Stimulated activated naive B cell treated with anti-CD40 and anti-IgM and Interleukin-4, amounts not matched to agents 10 μg/mL and 1 μg/mL and 100 μg/mL, for 72 hours (primary cell): ENCODE data around the gene IDH3A.
A peak's percentile ranks its signal among the peaks of the same experiment; 100 is the strongest.

Source experiments
- ATAC-seq, 2 donors: fragments of 150-1000 bp; cut with Tn5 transposase; replicated peaks; 2 replicates each; pipeline ENCODE4 v1.10.0; 2021; ENCODE audit warnings: moderate library complexity in 1 of 2
- DNase-seq: peaks from one replicate; pipeline ENCODE4 v3.0.0; 2021
- H3K27ac Mint-ChIP-seq: one replicate; pipeline ENCODE4 v1.8.0; 2022; ENCODE audit warnings: mild to moderate bottlenecking, mixed read lengths
- H3K27me3 Mint-ChIP-seq, 2 donors: one replicate each; pipeline ENCODE4 v1.8.0; 2022; ENCODE audit warnings: mixed read lengths in 2 of 2
- H3K36me3 Mint-ChIP-seq, 2 donors: one replicate each; pipeline ENCODE4 v1.8.0; 2022; ENCODE audit warnings: mixed read lengths in 2 of 2, mild to moderate bottlenecking in 1 of 2
- H3K4me1 Mint-ChIP-seq, 2 donors: one replicate each; pipeline ENCODE4 v1.8.0; 2022; ENCODE audit warnings: mixed read lengths in 2 of 2, mild to moderate bottlenecking in 1 of 2
- H3K4me3 Mint-ChIP-seq, 2 donors: one replicate each; pipeline ENCODE4 v1.8.0; 2022; ENCODE audit warnings: mild to moderate bottlenecking in 2 of 2, mixed read lengths in 2 of 2, moderate library complexity in 1 of 2
- H3K9me3 Mint-ChIP-seq, 2 donors: one replicate each; pipeline ENCODE4 v1.8.0; 2022; ENCODE audit warnings: mixed read lengths in 2 of 2, mild to moderate bottlenecking in 1 of 2

IDH3A gene

DNA sequence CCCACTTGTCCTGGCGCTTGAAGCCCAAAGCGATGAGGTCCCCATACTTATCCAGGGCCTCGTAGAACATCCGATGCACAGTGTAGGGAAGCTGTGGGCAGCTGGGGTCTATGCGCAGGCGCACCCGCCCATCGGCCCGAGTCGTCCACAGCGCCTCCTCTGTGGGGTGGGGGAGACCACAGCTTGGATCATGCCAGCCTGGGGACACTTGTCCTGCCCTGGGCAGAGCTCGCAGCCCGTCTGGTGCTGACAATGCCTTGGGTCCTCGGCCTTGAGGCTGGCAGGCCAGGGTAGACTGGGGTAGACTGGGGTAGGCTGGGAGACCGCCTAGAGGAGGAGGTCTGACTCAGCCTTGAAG, 45.4 kb downstream of the IDH3A start:
- peaks cover 2 to 4% of the 10 kb centered on the region in 2 donors for H3K9me3 Mint-ChIP-seq
- no peak overlapping the region for H3K27ac Mint-ChIP-seq
- H3K4me3 Mint-ChIP-seq, result no peak overlapping the region
- peaks cover 0 to 4% of the 10 kb centered on the region in 2 donors for H3K27me3 Mint-ChIP-seq
- peaks cover 2 to 7% of the 10 kb centered on the region in 2 donors for H3K4me1 Mint-ChIP-seq
- no peaks in the 10 kb centered on the region for H3K36me3 Mint-ChIP-seq
- ATAC-seq (no peak), DNase-seq (no peak)

GRCh38 chr15:78195735-78196201, 46.6 kb downstream of the IDH3A start:
- H3K9me3 Mint-ChIP-seq, result peaks cover 0 to under 1% of the 10 kb centered on the region in 2 donors
- H3K4me1 Mint-ChIP-seq, result peaks cover 2 to 7% of the 10 kb centered on the region in 2 donors
- peaks cover 0 to 4% of the 10 kb centered on the region in 2 donors for H3K27me3 Mint-ChIP-seq
- no peak overlapping the region for H3K27ac Mint-ChIP-seq
- DNase-seq (peak; percentile 29), ATAC-seq (peak; percentile 91 to 96)
- H3K36me3 Mint-ChIP-seq, result no peaks in the 10 kb centered on the region
- H3K4me3 Mint-ChIP-seq, result no peak overlapping the region

- no peak overlapping the region for H3K4me3 Mint-ChIP-seq
These were observed 48.5 kb downstream of the IDH3A start for GRCh38 chr15:78197632-78198031.

GRCh38 chr15:78200276-78200930, 51.2 kb downstream of the IDH3A start:
- Mint-ChIP-seq H3K4me3 (no peak overlapping the region), H3K27me3 (no peaks in the 10 kb centered on the region), H3K9me3 (no peaks in the 10 kb centered on the region), H3K27ac (no peak overlapping the region), H3K4me1 (peaks cover 2 to 4% of the 10 kb centered on the region in 2 donors), H3K36me3 (no peaks in the 10 kb centered on the region)
- ATAC-seq (no peak), DNase-seq (no peak)

More at GRCh38 chr15:78197632-78198031, 48.5 kb downstream of the IDH3A start:
- no peak overlapping the region for H3K27ac Mint-ChIP-seq
- H3K27me3 Mint-ChIP-seq, result peaks cover 0 to 4% of the 10 kb centered on the region in 2 donors
- no peaks in the 10 kb centered on the region for H3K36me3 Mint-ChIP-seq
- ATAC-seq (no peak), DNase-seq (no peak)
- H3K4me1 Mint-ChIP-seq, result peaks cover 2 to 7% of the 10 kb centered on the region in 2 donors
- H3K9me3 Mint-ChIP-seq, result no peaks in the 10 kb centered on the region

GRCh38 chr15:78201281-78202190, 52.4 kb downstream of the IDH3A start:
- no peaks in the 10 kb centered on the region for H3K36me3 Mint-ChIP-seq
- no peak for ATAC-seq
- no peaks in the 10 kb centered on the region for H3K9me3 Mint-ChIP-seq
- DNase-seq, result no peak
- H3K4me3 Mint-ChIP-seq, result no peak overlapping the region
- no peaks in the 10 kb centered on the region for H3K27me3 Mint-ChIP-seq
- H3K27ac Mint-ChIP-seq, result no peak overlapping the region
- no peaks in the 10 kb centered on the region for H3K4me1 Mint-ChIP-seq

DNA sequence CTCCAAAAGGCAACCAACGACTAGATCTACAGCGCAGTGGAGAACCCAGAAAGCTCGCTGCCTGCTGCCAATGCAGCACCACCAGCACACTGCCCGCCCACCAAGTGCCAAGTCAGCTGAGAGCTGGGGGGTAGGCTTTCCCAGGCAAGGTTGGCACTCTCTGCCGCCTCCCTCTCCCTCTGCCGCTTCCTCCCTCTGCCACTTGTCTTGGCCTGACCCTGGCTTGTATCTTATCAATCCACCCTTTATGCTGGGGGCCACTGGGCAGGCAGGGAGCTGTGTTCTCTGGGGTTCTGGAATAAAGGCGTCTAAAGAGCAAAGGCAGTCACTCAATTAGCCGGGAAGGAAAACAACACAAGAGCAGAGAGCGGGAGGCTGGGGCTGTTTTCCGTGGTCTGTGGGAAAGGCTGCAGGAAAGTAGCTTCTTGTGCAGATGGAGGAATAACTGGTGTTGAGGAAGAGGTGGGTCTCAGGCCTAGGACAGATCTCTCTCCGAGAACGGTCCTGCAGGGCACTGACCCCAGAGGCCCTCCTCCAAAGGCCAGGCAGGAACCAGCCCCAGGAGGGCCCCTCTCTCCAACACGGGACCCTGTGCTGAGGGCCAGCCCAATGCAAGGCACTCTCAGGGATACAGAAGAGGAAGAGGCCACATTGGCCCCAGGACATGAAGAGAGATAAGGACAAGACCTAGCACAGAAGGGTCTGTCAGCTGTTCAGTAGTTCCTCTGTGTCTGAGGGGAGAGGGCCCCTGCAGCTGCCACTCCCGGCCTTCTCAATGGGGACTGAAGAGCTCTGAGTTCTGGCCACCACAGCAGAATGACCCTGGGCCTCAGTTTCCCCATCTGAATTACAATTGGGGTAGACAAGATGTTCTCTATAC, 54.4 kb downstream of the IDH3A start:
- Mint-ChIP-seq H3K27ac (peak overlapping the region; percentile 31), H3K4me3 (no peak overlapping the region), H3K4me1 (no peaks in the 10 kb centered on the region), H3K9me3 (no peaks in the 10 kb centered on the region), H3K36me3 (no peaks in the 10 kb centered on the region), H3K27me3 (no peaks in the 10 kb centered on the region)
- DNase-seq, result no peak
- ATAC-seq, result no peak

DNA sequence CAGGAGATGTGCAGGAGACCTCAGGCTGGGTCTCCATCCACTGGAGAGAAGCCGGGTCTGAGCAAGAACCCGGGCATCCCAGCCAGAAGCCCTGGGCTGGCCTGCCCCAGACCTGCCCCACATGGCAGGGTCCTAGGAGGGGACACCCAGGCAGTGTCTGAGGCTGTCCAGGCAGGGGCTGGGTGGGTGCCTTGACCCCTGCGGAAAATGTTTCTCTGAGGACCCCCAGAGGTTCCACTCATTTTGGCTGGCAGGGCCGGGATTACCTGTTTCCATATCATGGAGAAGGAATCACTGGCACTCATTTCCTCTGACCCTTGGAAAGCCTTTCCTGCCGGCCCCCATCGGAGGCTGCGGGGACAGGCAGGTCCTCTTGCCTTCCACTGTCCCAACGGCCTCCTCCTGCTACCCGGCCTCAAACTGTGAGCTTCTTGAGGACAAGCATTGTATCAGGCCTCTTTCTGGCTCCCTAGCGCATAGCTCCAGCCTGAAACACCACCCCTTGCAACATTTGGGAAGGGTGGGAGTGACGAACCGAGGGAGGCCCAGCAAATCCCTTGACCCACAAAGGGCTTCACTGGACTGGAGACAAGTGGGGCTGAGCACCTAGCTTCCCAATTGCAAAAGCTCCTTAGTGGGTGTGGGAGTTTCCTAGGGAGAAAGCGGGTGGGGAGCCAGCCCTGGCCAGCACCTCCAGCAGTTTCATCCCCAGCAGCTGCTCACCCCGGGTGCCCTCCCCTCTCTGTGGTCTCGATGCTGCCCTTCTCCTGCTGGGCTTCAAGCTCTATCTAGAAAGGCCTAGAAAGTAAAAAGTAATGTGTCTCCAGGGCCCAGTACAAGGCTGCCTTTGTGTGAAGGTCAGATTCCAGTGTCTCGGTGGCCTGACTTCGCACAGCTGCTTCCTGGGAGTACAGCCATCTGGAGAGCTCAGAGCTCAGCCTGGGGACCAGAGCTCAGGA, 55.5 kb downstream of the IDH3A start:
- ATAC-seq (no peak), DNase-seq (no peak)
- no peaks in the 10 kb centered on the region for H3K9me3 Mint-ChIP-seq
- H3K4me3 Mint-ChIP-seq, result no peak overlapping the region
- no peaks in the 10 kb centered on the region for H3K4me1 Mint-ChIP-seq
- H3K27ac Mint-ChIP-seq, result no peak overlapping the region
- no peaks in the 10 kb centered on the region for H3K36me3 Mint-ChIP-seq
- no peaks in the 10 kb centered on the region for H3K27me3 Mint-ChIP-seq

DNA sequence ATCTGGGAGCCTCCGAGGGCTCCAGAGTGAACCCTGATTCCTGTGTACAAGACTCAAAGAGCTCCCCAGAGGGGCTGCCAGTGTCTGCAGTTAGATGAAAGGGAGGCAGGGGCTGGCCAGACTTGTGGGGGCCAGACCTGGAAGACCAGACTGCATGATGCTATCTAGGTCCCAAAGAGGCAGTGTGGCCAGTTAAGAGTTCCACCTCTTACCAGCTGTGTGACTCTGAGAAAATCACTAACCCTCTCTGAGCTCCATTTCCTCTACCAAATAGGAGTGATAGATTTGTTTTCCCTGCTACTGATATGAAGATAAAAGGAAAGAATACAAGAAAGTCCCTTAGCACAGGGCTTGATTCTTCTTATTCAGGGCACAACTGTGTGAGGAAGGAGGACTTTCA, 56.2 kb downstream of the IDH3A start:
- no peak overlapping the region for H3K27ac Mint-ChIP-seq
- no peaks in the 10 kb centered on the region for H3K9me3 Mint-ChIP-seq
- no peak for ATAC-seq
- no peaks in the 10 kb centered on the region for H3K27me3 Mint-ChIP-seq
- DNase-seq, result no peak
- no peaks in the 10 kb centered on the region for H3K36me3 Mint-ChIP-seq
- no peak overlapping the region for H3K4me3 Mint-ChIP-seq
- H3K4me1 Mint-ChIP-seq, result no peaks in the 10 kb centered on the region

DNA sequence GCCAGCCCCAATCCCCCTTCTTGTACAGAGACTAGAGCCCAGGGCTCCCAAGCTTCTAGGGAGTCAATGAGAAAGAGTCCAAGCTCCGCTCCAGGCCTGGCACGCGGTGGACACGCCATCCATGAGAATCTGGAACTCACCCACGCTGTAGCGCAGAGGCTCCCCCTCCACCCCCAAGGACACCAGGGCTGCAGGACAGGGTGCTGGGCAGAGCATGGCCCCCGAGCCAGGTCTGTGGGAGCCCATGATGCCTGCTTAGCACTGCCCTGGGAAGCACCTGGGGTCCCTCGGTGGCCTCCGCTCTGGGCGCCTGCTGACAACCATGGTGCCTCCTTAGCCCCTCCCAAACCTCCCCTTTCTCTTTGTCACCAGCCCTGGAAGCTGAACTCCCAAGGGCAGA, 56.7 kb downstream of the IDH3A start:
- no peak overlapping the region for H3K27ac Mint-ChIP-seq
- ATAC-seq (no peak), DNase-seq (no peak)
- H3K4me1 Mint-ChIP-seq, result no peaks in the 10 kb centered on the region
- no peak overlapping the region for H3K4me3 Mint-ChIP-seq
- H3K9me3 Mint-ChIP-seq, result no peaks in the 10 kb centered on the region
- H3K27me3 Mint-ChIP-seq, result no peaks in the 10 kb centered on the region
- H3K36me3 Mint-ChIP-seq, result no peaks in the 10 kb centered on the region

- no peak overlapping the region for H3K27ac Mint-ChIP-seq
- H3K36me3 Mint-ChIP-seq, result no peaks in the 10 kb centered on the region
- no peaks in the 10 kb centered on the region for H3K4me1 Mint-ChIP-seq
- ATAC-seq, result no peak
- no peaks in the 10 kb centered on the region for H3K27me3 Mint-ChIP-seq
- DNase-seq, result no peak
- H3K4me3 Mint-ChIP-seq, result no peak overlapping the region
- no peaks in the 10 kb centered on the region for H3K9me3 Mint-ChIP-seq
These were observed 57.4 kb downstream of the IDH3A start for GRCh38 chr15:78206326-78207109.

DNA sequence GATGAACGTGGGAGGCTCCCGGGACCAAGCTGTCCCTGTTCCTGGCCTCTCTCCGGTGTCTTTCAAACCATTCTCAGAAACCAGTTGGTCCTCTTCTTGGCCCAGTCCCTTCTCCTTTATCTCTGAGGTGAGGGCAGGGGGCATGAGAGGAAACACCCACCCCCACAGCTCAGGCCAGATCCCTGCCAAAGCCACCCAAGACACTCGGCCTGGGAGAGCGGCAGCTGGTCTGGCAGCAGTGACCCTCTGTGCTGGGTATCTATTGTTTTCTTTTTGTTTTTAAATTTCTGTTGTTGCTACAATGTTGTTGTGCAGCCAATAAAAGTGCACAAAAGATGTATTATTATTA, 57.9 kb downstream of the IDH3A start:
- Mint-ChIP-seq H3K9me3 (no peaks in the 10 kb centered on the region), H3K36me3 (no peaks in the 10 kb centered on the region), H3K4me3 (no peak overlapping the region), H3K27me3 (peaks cover under 1 to 2% of the 10 kb centered on the region in 2 donors), H3K27ac (no peak overlapping the region), H3K4me1 (no peaks in the 10 kb centered on the region)
- ATAC-seq, result no peak
- no peak for DNase-seq

DNA sequence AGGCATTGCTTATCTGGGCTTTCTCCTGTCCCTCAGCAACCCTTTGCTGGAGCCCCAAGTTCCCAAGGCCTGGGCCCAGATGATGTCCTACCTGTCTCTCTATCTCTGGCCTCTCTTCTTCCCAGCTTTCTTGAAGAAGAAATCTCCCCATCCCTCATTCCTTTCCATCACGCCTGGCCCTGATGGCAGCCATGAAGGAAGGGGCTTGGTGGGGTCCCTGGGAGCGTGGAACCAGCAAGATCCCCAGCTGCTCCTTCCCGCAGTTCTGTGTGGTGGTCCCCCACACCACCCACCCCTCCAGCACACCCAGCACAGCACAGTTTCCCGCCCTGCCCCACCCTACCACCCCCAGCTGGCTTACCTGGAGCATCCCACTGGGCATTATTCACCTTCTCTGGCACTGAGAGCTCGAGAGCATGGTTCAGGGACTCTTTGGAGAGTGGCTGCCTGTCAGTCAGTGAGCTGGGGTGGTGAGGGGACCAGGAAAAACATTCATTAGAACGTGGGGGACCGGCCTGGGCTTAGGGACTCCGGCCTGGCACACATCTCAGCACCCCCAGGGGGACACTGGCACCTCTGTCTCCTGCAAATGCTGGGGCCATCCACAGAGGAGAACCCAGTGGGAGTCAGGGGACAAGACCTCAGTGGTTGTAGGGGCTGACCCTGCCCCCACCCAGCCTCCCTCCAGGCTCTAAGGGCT, 58.6 kb downstream of the IDH3A start:
- no peak overlapping the region for H3K4me3 Mint-ChIP-seq
- DNase-seq, result no peak
- no peak for ATAC-seq
- H3K9me3 Mint-ChIP-seq, result no peaks in the 10 kb centered on the region
- no peak overlapping the region for H3K27ac Mint-ChIP-seq
- H3K36me3 Mint-ChIP-seq, result no peaks in the 10 kb centered on the region
- H3K4me1 Mint-ChIP-seq, result no peaks in the 10 kb centered on the region
- H3K27me3 Mint-ChIP-seq, result peaks cover 5 to 8% of the 10 kb centered on the region in 2 donors
